Stimulated activated CD8-positive, alpha-beta memory T cell treated with anti-CD3 and anti-CD28 coated beads, Interleukin-12 subunit alpha, Interleukin-12 subunit beta, amount 100 ng/mL, for 24 hours (primary cell): ENCODE measurements around the gene ADAM12.

Source experiments
- DNase-seq: peaks from one replicate; pipeline ENCODE4 v3.0.0-alpha.2; 2020; ENCODE audit errors: extremely low read depth

The ADAM12 gene

DNA sequence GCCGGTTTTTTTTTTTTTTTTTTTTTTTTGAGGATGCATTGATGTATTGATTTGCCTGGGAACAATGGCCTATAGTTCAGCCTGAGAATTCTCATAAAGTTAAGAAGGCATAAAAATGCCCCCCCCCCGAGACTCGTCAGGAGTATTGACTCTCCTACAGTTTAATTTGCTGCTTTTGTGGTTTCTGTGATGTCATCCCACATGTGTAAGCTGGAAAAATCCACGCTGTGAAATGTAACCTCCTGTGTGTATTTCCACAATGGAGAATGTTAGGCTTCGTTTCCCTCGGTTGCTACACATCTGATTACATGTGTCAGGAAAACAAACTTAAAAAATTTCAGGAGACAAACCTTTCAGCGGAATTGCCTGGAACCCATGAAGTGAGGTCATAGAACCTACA, 374.0 kb downstream of the ADAM12 start:
- DNase-seq: no peak

DNA sequence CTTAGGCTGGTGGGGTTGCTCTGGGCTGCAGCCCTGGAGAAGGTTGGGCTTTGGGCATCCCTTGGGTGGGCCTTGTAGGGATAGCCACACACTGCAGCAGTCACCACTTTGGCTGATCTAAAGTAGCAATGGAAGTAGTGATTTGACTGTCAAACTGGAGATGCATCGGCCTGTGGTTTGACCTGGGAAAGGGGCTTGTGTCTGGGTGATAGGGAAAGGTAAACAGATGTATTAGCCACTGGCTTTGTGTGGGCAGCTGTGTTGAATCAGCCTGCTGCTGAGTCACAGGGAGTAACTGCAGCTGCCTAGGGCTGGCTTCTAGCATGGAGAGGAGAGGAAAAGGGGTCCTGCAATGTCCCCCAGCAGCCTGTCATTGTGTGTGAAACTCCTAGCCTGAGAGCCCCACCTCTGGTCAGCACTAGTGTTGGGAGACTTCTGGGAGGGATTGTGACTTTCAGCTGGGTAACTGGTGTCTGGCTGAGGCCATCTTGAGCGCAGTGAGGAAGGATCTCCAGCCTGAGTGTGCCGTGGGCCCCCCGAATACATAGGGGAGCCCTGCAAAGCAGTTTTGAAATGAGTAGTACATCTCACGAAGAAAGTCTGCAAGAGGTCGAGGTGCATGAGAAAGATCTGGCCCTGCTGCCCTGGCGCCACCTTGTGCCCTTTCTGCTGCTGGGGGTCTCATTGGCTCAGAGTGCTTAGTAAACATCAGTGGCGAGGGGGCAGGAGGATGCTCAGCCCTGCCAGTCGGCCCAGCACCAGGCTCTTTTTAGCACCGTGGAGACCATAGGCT, 374.6 kb downstream of the ADAM12 start:
- DNase-seq: no peak

DNA sequence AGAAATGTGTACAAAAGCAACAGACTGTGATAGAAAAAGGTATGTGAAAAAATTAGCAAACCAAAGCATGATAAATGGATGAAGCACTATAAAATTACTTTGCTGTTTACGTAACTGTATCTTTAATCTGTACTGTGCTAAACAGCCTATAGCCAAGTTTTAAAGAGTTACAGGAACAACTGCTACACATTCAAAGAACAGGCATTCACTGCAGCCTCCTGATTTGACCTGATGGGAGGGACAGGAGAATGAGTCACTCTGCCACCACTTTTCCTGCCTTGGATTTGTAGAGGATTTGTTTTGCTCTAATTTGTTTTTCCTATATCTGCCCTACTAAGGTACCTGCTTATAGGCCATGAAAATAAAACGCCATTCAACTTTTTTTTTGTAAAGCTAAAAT, 375.8 kb downstream of the ADAM12 start:
- DNase-seq: no peak

DNA sequence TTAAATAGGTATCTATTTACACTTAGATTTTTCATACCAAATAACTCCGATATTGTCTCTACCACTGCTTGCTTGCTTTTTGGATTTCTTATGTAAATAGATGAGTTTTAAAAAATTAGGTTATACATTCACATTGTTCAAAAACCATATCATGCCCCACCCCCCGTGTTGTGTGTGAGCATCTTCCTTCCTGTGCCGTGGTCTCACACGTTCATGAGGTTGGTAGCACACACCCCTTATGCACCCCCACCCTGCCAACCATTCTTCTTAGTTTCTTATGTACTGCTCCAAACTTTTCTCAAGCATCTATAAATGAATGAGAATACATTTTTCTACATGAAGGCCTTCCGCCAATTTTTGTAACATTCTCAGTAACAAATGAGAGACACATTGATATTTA, 376.3 kb downstream of the ADAM12 start:
- no peak for DNase-seq

DNA sequence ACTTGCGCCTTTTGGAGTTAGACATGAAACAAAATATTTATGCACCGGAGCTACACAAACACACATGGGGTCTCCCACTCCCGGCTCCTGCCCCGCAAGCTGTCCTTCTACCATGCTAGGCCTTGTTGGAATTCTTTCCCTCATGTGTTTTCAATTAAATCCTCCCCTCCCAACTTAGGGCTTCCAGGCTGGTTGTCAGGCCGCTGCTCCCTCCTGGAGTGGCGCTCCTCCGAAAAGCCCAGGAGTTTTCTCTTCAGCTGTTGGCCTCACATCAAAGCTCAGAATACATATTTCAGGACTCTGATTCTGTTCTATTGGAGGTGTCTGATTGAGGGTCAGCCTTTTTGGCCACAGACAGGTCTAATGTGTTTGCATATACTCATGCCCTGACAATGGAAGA, 378.6 kb downstream of the ADAM12 start:
- DNase-seq: no peak

DNA sequence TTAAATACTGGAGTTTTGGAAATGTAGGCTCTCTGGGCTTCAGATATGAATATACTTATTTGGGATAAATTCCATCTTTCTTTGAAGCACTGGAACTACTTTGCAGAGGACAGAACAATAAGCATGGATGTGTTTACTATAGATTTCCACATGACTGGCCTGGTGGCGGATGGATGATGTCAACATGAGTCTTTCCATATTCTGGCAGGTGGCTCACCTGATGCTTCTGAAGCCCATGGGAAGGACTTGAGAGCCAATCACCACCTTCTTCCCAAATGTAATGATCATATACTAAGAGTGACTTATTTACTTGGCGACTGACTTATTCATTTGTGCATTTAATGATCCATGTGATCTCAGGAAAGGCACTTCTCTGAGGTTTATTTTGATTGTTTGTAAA, 381.4 kb downstream of the ADAM12 start:
- no peak for DNase-seq

DNA sequence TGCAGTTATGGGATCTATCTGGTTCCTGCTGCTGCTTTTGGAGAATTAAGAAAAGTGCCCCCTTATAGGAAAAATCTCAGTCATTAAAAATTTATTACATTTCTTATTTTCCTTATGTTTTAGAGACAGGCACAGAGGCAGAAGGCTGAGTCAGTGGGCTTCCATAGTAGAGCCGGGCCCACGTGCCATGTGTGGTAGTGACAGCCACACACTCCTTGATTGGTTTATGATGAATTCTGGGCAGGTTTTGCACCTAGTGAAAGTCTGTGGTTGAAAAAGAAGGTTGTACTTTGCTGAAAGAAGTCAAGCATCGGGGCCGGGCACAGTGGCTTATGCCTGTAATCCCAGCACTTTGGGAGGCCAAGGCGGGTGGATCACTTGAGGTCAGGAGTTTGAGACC, 382.0 kb downstream of the ADAM12 start:
- no peak for DNase-seq

DNA sequence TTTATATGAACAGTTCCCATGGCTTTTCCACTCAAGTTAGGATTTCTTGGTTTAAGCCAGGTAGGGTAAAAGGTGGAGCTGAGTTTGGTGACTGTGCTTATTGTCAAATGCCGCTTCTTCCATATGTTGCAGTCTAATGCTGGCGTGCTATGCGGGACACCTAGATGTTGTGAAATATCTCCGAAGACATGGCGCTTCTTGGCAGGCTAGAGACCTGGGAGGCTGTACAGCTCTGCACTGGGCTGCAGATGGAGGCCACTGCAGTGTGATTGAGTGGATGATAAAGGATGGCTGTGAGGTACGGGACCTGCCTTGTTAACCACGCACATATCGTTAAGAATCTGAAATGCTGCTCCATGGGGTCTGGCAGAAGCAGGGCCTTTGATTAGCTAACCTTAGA, 383.5 kb downstream of the ADAM12 start:
- DNase-seq: no peak

DNA sequence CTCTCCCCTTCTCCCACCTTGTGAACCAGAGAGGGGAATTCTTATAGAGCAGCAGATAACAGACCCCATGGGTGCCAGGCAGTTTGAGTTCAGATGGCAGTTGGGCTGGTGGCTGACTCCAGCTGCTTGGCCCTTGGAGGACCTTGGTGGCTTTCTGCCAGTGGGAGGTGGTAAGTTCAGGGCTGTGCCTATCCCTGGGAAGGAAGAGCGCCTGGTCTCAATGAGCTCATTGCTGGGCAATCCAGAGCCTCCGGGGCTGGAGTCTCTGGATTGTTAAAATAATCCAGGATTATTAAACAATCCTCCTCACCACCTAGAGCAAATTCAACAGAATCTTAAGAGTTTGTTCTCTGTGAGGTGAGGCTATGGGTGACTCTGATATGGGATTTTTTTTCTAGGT, 386.7 kb downstream of the ADAM12 start:
- DNase-seq: no peak

DNA sequence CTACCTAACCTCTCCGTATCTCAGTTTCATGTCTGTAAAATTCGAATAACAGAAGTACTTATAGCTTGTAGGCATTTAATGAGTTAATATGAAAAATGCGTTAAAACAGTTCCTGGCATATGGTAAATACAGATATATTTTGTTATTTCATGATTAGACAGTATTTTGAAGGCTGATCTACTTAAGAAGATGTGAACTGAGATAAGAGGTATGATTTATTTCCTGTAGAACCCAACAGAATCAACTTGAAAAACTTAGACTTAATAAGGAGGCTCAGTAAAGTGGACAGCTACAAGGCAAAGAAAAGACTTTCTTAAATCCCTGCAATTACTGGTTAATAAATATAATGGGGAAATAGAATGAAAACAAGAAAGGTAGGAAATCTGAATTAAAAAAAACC, 388.6 kb downstream of the ADAM12 start:
- DNase-seq: no peak

DNA sequence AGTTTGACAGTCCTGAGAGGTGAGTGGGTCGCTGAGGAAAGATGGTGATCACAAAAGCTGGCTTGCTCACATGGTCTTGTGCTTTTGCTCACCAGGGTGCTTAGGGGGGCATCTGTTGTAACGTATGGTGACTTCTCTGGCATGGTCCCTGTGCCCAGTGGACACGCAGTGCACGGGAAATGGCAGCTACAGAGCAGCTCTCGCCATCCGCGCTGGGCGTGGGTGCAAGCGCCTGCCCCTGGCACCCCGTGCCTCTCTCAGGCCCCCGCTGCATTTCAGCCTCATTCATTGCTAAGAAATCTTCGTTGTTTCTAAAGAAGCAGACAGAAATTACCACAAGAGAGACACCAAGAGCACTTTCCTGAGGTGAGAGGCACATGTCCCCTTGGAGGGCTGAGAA, 390.7 kb downstream of the ADAM12 start:
- DNase-seq: no peak

DNA sequence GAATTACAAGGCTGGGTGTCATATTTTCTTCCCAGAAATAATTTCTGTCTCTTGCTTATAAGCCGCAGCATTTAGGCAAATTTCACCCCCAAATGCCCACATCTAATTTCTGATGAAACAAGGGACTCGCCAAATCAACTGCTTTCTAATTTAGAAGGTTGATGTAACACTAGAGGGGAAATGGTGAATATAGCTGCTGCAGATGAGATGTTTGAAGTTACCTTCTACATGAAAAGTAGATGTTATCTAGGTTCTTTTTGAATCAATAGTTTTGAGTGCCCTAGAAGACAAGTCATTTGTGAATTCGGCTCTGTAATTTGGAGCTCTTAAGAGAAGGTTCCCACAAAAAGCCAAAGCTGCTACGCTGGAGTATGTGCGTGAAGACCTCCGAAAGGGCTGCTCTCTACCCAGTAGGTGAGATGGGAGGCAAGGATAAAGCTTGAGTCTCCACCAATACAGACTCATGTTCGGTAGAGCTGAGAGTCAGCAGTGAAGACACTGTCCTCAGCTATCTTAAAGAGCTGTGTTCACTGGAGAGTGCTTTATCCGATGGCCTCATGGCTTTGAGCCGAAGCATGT, 392.5 kb downstream of the ADAM12 start:
- no peak for DNase-seq

DNA sequence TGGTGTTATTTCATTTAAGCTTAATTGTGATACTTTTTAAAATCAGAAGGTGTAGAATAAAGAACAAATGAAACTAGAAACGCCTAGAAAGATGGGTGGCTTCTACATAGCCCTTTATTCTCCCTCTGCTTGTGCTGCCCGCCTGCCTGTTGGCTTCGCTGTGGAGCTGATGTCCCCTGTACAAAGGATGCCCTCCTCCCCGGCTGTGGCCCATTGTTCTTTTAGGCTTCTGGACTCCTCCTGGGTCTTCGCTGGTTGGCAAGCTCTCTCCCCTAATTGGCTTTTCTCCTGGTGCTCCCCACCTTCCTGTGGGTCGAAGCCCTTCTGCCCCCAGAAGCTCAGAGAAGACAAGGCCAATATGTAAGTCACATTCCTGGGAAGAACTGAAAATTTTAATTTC, 393.7 kb downstream of the ADAM12 start:
- no peak for DNase-seq

DNA sequence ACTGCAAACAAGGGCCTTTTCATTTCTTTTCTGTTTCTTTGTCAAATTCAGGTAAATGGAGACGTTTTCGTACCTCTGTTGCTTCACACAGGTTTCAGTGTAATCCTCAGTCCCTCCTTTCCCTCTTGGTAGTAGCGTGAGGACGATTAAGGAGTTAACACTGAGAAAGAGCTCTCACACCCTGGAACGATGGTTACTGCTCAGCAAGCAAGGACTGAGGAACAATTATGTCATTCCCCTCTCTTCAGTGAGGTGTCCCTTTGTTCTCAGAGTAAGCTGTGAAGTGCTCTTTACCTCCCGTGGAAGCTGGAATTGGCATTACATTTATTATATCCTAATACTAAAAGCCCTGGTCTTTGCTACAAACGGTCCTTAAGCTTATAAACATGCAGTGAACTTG, 396.0 kb downstream of the ADAM12 start:
- DNase-seq: no peak

DNA sequence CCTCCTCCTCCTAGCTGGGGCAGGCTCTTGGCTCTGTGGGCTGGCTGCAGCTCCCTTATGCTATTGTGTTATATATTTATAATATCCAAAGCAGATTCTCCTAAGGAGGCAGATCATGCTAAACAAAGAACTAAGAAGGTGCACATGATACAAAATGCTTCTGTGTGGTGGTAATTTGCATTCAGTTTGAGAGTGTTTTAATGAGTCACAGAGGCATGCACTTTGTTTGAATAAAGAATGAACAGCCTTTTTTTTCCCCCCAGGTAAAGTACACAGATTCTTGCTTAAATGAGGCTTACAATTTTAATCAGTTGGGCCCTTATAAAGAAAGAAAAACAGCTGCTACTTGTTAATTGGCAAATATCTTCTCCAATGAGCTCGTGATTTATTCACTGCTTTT, 396.9 kb downstream of the ADAM12 start:
- DNase-seq: no peak

DNA sequence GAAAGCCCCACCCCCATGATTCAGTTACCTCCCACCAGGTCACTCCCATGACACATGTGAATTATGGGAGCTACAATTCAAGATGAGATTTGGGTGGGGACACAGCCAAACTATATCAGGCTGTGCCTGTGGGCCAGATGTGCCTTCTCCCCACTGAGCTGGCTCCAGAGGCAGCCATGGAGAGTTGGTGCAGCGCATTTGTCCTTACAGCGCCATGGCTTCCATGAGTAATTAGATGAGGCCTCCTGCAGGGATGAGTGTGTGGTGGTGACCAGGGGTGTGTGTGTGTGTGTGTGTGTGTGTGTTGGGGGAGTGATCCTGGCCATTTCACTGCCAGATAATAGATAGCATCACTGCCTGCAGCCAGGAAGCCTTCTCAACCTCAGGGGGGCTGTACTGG, 397.3 kb downstream of the ADAM12 start:
- no peak for DNase-seq

DNA sequence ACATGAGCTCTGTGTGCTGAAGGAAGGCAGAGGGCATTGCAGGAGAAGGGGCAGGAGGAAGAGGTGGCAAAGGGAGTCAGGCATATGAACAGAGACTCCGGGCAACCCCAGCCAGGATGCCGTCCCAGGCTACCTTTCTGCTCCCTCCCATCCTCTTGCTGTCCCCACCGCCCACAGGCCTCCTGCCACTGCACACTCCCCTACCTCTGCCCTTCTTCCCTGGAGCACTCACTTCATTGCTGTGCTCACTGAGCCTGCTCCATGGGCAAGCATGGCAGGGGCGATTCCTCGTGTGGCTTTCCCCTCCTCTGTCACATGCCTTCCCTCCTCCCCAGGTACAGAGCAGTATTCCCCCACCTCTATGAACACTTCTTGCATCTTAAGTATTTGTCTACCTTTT, 398.5 kb downstream of the ADAM12 start:
- no peak for DNase-seq

DNA sequence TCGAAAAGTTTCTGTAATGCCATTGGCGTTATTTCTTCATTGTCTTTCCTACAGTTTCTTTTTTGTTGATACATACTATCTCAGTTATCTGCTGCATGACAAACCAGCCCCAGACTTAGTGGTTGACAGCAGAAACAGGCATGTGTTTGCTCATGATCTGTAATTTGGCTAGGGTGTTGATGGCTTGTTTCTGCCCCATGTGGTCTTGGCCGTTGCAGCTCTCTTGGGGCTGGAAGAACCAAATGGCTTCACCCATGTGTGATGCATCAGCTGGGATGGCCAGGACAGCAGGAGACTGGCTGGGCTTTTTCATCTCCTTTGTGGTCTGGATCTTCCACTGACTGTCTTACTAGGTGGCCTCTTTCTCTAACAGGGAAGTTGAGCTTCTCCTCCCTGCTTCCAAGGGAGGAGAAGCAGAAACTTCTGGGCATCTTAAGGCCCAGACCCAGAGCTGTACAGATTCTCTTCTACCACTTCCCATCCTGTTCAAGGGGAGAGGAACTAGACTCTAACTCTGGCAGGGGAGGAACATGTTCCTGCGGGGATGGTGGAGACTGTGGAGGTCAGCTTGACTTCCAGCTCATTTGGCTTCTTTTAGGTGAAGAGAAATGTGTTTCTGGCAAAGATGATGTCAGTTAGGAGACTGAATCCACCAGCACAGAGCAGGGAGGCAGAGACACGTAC, 402.6 kb downstream of the ADAM12 start:
- DNase-seq: no peak

DNA sequence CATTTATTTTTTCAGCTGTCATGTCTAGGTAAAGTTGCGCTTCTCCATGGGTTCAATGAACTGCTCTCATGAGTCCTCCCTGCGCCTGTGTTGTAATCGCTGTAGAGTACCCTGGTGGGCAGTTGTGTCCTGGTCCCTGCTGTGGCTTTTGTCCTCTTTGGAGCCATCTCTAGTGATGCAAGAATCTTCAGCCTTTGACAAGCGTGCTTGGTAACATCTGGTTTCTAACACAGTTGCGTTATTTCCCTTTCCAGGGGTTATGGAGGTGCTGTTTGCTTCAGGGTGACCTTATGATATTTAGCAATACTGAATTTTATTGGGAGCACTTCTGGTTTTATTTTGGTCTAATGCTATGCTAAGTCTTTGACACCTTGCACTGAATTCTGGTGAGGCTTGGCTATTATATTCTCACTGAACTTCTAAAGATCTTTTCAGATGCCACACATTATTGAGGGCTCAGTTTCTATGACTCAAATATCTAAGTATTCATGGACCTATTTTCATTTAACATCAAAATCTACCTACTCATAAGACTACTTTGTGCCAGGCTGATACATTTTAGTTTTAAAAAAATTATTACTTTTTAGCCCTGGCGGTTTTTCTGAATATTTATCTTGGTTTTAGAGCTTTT, 403.3 kb downstream of the ADAM12 start:
- DNase-seq: no peak

DNA sequence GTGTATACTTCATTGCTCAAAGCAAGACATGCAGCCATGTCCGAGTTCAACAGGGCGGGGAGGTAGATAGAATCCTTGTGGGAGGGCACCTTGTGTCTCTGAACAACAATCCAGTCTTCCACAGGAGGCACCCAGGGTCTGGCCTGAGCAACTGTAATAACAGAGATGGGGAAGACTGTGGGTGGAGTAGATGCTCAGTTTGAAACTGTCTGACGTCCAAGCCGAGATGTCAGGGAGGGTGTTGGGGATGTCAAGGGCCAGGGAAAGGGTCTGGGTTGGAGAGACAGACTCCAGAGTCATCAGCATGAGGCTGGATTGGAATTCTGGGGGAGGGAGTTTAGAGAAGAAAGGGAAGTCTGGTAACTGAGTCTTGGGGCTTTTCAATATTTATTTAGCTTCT, 403.9 kb downstream of the ADAM12 start:
- DNase-seq: no peak

DNA sequence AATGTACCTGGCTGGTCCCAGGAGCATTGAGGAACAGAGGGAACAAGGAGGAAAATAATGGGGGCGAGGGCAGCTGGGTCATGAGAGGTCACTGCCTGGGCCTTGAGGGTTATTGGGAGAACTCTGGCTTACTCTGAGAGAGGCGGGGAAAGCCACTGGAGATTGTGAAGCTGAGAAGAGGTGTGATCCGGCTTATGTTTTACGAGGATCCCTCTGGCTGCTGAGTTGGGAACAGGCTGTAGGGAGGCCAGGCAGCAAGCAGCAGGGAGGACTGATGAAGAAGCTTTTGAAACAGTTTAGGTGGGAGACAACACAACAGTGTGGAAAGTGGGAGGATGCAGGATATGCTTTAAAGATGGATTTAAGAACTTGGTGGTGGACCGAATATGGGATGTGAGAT, 404.6 kb downstream of the ADAM12 start:
- DNase-seq: no peak

DNA sequence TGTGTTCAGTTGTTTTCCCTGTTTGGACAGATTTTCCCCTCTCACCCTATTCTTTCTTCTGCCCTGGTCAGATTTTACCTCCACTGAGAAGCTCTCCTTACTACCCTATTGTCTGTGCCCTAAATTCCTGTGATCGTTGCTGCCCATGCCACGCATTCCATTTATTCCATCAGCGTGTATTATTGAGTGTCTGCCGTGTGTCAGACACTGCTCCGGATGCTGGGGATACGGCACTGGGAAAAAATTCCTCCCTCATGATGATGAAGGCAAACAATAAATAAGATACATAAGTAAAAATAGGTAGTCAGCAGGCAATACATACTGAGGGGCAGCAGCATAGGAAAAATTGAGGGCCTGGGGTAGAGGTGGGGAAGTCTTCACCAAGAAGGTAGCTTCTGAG, 405.1 kb downstream of the ADAM12 start:
- no peak for DNase-seq
